ENCODE data around the gene AAR2. TPM values are rescaled to one million over a fixed set of nuclear protein-coding genes. Genes with fewer than 3 reads are reported as not detected.

AAR2 gene
- total RNA-seq, 1 experiment from 2014 or later = 22.5 TPM

DNA sequence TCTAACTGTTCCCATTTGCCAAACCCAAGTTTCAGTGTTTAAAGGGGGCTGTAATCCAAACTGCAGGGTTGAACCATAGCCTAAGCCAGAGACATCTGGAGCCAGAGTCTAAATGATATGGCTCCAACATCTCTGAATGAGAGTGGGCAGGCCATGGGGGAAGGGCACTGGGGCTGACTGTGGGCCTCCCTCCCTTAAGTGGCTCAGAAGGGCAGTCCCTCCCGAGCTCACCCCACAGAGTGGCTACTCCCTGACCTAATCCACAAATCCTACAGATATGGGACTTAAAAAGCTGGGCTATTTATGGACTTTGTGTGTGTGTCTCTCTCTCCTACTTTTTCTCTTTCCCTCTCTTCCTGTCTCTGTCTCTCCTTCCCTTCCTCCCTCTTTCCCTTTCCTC lies 35.8 kb upstream of the AAR2 start:
- peaks cover 4% of the 10 kb centered on the region for H3K4me1 Mint-ChIP-seq
- no peak overlapping the region for H3K4me3 Mint-ChIP-seq
- no peaks in the 10 kb centered on the region for H3K9me3 Mint-ChIP-seq
- DNase-seq (ENCODE audit: low spot score) (no peak), ATAC-seq (no peak)
- TF ChIP-seq ZNF121 (CRISPR knock-in tag; IDR thresholded peaks at IDR 0.05) (no peak), ZNF416 (CRISPR knock-in tag; IDR thresholded peaks at IDR 0.05) (no peak), ZNF512 (CRISPR knock-in tag; IDR thresholded peaks at IDR 0.05; ENCODE audit: borderline replicate concordance) (no peak), CBFB (CRISPR knock-in tag; IDR thresholded peaks at IDR 0.05; ENCODE audit: low read depth) (no peak), GABPB1 (CRISPR knock-in tag; IDR thresholded peaks at IDR 0.05) (no peak), KAT7 (CRISPR knock-in tag; IDR thresholded peaks at IDR 0.05; ENCODE audit: borderline replicate concordance) (no peak), MYBL2 (CRISPR knock-in tag; IDR thresholded peaks at IDR 0.05) (no peak), STAT6 (CRISPR knock-in tag; conservative IDR thresholded peaks at IDR 0.05; ENCODE audit: low read depth) (no peak)
- TF ChIP-seq, protein P1, sequence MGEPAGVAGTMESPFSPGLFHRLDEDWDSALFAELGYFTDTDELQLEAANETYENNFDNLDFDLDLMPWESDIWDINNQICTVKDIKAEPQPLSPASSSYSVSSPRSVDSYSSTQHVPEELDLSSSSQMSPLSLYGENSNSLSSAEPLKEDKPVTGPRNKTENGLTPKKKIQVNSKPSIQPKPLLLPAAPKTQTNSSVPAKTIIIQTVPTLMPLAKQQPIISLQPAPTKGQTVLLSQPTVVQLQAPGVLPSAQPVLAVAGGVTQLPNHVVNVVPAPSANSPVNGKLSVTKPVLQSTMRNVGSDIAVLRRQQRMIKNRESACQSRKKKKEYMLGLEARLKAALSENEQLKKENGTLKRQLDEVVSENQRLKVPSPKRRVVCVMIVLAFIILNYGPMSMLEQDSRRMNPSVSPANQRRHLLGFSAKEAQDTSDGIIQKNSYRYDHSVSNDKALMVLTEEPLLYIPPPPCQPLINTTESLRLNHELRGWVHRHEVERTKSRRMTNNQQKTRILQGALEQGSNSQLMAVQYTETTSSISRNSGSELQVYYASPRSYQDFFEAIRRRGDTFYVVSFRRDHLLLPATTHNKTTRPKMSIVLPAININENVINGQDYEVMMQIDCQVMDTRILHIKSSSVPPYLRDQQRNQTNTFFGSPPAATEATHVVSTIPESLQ (CRISPR knock-in tag; IDR thresholded peaks at IDR 0.05) = no peak
- no peaks in the 10 kb centered on the region for H3K27me3 Mint-ChIP-seq (ENCODE audit: low read depth)
- ChIA-PET CTCF (interaction anchor here (0.7 to 4.8 kb wide), 11 partner anchors 10 to 246 kb away, joined by 3 to 93 read pairs (median 6); partner anchors contain the start of gene SCAND1), POLR2A (no interaction called here)
- no peak overlapping the region for H3K27ac Mint-ChIP-seq
- H3K36me3 Mint-ChIP-seq = no peaks in the 10 kb centered on the region

GRCh38 chr20:36201198-36201597 lies 35.1 kb upstream of the AAR2 start:
- no peak for ATAC-seq
- no peak overlapping the region for H3K4me3 Mint-ChIP-seq
- no peaks in the 10 kb centered on the region for H3K36me3 Mint-ChIP-seq
- H3K27ac Mint-ChIP-seq = no peak overlapping the region
- no peak for DNase-seq (ENCODE audit: low spot score)
- no peaks in the 10 kb centered on the region for H3K9me3 Mint-ChIP-seq
- peaks cover 4% of the 10 kb centered on the region for H3K4me1 Mint-ChIP-seq
- no peaks in the 10 kb centered on the region for H3K27me3 Mint-ChIP-seq (ENCODE audit: low read depth)
- ChIA-PET POLR2A (no interaction called here), CTCF (interaction anchor here (2.1 to 4.8 kb wide), 4 partner anchors 44 to 235 kb away, joined by 12 to 93 read pairs (median 30); no protein-coding TSS in a partner anchor)
- TF ChIP-seq ERG (CRISPR knock-in tag; IDR thresholded peaks at IDR 0.05) (no peak), ZNF532 (CRISPR knock-in tag; IDR thresholded peaks at IDR 0.05; ENCODE audit: borderline replicate concordance) (no peak), PREB (CRISPR knock-in tag; IDR thresholded peaks at IDR 0.05; ENCODE audit: borderline replicate concordance) (no peak), ELF4 (CRISPR knock-in tag; IDR thresholded peaks at IDR 0.05; ENCODE audit: low read depth) (no peak), ETV6 (CRISPR knock-in tag; IDR thresholded peaks at IDR 0.05) (no peak), ZNF281 (CRISPR knock-in tag; IDR thresholded peaks at IDR 0.05) (no peak)
- TF ChIP-seq, protein P2, sequence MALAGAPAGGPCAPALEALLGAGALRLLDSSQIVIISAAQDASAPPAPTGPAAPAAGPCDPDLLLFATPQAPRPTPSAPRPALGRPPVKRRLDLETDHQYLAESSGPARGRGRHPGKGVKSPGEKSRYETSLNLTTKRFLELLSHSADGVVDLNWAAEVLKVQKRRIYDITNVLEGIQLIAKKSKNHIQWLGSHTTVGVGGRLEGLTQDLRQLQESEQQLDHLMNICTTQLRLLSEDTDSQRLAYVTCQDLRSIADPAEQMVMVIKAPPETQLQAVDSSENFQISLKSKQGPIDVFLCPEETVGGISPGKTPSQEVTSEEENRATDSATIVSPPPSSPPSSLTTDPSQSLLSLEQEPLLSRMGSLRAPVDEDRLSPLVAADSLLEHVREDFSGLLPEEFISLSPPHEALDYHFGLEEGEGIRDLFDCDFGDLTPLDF (CRISPR knock-in tag; IDR thresholded peaks at IDR 0.05) = no peak
- TF ChIP-seq, protein P3, sequence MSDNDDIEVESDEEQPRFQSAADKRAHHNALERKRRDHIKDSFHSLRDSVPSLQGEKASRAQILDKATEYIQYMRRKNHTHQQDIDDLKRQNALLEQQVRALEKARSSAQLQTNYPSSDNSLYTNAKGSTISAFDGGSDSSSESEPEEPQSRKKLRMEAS (CRISPR knock-in tag; IDR thresholded peaks at IDR 0.05) = no peak
